ENCODE results near the gene CACNA1H.

Gene CACNA1H

DNA sequence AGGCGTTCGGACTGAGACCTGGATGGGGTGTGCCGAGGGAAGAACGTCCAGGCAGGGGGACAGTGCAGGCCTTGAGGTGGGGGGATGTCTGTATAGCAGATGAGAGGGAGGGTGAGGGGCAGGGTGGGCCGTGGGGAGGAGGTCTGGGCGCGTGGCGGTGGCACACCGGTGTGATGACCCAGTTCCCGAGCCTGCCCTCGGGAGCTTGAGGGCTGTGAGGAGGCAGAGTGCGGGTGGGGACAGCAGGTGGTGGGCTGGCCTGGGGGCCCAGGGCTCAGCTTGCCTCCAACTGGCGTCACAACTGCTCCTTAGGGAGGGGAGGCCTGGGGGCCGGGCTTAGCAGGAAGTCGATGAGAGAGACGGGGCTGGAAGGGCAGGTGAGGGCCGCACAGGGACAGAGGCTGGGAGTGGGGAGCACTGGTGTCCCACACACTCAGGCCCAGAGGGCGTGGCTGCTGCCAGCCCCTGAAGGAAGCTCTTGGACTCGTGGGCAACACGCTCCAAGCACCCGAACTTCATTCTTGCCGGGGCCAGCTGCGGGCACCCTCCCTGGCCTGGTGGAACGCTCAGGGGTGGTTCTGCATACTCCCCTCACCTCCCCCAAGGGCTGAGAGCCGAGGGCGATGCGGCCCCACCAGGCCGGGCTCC is 6.5 kb downstream of the CACNA1H start:
- no peak for DNase-seq

DNA sequence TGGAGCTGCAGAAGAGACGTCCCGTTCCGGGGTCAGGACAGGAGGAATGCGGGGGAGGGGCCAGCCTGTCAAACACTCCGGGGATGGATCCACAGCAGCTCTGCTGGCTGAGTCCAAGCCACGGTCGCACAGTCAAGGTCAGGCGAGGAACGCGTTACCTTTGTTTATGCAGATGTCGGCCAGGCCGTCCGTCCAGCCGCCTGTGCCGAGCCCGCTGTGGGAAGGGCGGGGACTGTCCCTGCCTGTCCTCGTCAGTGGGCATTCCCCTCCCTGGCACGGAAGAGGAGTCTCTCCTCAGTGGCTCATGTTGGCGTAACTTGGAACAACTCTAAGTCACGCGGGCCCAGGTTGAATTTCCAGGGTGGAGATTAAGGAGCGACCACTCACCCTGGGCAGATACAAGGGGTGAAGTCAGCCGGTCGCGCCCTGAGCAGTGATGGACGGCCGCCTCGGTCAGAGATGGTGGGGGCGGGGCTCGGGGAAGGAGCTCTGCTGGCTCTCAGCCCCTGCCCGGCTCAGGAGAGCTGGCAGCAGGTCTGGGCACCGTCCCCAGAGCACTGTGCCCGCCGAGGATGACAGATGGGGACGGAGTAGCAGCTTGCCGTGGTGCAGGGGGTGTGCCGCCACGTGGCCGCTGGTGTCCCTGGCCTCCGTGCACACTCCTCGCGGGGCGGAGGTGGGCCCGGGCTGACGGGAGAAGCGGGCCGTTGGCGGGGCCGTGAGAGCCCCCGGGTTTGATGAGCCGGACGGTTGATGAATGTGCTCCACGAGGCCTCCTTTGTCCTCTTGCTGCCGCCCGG is 7.3 kb downstream of the CACNA1H start:
- no peak for DNase-seq

DNA sequence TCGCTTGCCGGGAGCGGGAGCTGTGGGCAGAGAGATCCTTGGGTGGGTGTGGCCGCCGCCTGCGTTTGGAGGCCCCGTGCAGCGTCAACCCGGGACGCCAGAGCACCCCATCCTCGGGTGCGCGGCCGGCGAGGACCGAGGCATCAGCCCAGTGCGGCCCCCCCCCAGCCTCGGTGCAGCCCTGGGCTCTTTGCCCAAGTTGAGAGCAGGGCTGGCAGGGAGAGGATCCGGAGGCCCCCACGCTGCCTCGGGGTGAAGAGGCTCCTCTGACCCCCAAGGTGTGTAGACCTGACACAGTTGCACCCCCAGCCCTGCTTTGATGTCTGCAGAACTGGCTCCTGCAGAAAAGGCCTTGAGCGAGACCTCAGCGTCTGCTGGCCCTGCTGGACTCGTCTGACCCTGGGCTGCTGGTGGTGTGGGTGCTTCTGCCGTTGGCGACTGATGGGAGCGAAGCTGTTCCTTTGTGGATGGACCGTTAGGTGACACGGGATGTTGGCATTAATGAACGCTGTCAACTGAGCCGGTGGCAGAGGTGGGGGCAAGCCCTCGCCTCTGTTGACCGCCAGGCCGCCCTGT is 8.0 kb downstream of the CACNA1H start:
- DNase-seq = no peak

DNA sequence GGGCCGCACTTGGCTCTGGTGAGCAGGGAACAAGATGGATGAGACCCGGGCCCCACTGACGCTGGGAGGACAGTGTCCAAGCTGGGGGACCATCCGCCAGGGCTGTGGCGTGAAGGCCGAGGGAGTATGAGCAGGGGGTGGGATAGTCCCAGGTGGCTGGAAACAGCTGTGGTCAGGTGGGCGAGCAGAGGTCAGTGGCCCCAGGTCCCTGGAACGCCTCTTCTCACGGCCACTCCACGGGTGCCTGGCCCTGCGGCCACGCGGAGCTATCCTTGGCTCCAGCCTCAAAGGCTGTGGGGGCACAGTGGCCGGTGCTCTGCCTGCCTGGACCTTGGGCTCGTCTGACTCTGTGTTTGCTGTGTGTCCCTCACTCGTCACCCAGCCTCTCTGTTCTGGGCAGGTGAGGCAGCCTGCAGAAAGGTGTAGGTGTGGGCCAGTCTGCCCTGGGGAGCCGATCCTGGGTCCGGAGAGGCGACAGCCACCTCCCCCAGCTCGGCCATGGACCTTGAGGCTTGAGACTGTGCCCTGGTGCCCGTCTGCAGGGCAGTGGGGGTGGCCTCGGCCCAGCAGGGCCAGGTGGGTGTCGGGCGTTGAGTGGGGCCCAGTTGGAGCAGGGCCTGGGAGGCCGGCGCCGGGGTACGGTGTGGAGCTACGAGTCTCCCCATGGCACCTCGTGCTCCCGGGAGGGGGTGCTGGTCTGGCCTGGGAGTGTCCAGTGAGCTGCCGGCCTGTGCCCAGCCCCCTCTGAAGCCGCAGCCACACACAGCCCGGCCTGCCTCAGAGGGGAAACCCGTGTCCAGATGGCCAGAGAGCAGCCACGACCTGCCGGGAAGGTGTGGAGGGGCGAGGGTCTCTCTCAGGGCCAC is 10.0 kb downstream of the CACNA1H start:
- DNase-seq = no peak

DNA sequence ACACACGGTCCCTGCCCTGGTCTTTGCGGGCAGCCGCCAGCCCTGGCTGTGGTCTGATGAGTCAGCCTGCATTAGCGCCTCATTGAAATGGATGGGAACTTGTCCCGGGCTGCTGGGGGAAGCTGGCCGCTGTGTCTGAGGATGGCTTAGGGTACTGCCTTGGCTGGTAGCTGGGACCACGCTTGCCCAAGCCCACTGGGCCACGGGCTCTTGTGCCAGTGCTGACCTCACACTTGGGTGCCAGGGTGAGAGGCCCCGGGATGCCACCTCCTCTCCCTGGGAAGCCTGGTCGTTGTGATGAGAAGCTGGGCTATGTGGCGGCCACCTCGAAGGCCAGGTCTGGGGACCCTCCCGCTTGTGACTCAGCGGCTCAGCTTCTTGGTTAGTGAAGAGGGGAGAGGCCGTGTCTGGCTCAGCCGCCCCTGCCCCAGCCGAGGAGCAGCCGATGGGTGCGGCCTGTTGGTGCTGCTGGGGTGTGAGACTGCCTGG is 10.7 kb downstream of the CACNA1H start:
- DNase-seq = no peak

DNA sequence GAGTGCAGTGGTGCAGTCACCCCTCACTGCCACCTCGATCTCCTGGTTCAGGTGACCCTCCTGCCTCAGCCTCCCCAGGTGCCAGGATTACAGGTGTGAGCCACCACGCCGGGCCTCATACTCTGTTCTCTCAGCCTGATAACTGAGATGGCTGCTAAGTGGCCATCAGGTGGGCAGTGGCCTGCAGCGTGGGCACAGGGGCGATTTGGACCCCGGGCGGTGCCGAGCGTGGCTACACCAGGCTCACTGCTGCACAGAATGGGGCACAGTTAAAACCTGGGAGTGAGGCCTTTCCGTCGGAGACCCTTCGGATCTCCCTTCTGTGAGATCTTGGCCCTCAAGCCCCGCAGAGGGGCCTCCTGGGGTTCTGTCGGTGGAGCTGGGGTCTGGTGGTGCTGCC is 11.5 kb downstream of the CACNA1H start:
- no peak for DNase-seq

DNA sequence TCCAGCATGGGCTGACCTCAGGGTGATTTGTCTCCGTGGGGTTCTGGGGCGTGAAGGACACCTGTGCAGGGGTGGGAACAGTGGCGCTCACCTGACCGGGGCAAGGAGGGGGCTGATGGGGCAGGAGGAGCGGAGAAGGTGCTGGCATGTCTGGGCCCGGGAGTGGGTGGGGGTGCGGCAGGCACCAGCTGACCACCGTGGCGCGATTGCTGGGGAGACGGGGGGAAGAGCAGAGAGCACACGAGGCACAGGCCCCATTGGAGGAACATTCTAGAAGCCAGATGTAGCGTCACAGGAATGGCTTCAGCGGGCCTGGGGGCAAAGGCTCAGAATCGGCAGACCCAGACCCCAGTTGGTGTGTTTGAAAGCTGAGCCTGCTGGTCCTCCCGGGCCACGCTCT is 12.1 kb downstream of the CACNA1H start:
- DNase-seq = no peak

DNA sequence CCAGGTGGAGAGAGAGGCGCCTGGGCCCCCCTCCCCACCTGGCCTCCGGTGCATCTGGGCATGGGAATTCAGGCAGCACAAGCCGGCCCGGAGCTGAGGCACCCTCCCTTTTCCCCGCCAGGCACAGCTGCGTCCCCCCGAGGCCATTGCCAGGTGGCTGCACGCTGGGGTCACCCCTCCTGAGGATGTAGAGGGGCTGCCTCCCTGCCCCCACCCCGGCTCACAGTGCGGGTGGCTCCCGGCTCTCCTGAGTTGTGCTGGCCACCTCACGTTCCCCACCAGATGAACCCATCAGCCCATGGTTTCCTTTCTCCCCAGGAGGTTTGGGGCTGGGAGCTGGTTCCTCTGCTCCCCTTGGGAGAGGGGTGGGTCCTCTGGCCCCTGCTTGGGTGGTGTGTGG is 12.6 kb downstream of the CACNA1H start:
- no peak for DNase-seq

DNA sequence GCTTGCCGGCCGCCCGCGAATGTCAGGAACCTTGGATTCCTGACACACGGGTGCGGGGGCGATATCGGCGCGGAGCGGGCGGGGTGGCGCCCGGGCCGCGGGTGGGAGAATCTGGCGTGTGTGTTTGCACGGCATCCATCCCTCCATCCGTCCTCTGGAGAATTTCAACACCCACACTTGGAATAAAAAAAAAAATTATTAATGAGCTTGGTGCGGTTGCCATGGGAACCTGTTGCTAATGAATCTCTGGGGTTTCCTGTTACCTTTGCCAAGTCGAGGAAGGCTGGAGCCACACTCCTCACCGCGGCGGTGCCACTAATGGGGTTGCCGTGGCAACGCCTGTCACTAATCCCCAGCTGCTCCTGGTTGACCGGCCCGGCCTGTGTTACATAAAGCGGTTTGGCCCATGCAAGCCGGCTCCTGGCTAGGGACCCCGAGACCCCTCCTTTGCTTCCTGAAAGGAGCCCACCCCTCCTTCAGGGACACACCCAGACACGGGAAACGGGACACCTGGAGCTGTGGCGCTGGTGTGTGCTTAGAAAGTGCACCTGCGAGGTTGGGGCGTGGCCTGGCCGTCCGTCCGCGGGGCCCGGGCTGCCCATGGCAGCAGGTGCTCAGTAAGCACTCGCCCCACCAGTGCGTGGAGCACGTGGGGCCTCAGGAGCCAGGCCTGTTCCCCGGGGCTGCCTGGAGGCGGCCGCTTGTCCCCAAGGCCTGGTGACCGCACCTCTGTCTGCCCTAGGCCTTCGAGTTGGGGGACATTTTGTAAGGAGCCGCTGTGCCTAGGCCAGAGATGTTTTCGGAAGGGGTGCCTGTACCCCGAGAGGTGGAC is 14.6 kb downstream of the CACNA1H start:
- no peak for DNase-seq

DNA sequence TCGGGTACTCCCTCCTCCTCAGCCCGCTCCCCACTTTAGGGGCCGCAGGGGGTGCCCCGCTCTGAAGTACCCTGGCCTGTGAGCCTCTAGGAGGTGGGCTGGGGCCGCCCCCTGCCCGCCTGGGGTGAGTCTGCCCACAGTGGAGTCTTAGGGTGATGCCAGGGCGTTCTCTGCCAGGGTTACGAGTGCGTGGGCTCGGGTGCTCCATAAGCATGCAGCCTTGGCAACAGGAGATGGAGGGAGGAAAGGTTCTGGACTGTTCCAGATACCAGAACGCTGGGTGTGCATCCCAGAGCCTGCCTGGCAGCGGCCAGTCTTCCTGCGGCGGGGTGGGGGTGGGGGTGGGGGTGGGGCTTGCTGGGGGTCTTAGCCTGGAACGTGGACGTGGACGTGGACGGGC is 15.9 kb downstream of the CACNA1H start:
- DNase-seq = no peak

DNA sequence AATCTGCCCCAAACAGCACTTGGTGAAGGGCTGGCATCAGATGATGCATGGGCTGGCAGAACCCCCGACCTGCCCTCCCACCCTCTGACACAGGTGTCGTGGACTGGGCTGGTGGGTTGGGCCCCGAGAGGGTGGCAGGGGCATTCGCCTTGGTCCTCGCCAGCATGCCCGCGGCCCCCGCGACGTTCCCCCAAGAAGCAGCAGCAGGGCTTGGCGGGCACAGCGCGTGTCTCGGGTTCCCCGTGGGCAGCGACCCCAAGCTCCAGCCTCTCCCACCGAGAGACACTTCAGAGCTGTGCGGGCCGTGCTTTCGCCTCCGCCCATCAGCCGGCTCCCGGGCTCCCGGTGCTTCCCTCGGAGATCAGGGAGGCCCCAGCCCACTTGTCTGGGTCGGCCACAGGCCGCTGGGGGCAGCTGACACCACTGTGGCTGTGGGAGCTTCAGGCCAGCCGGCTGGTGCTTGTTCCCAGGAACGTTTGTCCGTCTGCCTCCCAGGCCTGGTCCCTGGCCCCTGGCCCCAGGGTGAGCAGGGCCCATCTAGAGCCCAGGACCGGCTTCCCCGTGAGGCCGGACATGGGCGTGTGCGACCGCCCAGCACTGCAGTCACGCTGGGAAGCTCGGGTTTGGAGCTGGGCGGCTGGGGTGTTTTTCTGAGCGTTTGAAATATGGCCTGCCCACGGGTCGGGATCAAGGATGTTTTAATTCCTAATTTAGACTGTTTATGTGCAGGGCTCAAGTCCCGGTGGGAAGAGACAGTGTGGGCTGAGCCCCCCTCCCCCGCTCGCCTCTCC is 16.6 kb downstream of the CACNA1H start:
- DNase-seq = no peak

DNA sequence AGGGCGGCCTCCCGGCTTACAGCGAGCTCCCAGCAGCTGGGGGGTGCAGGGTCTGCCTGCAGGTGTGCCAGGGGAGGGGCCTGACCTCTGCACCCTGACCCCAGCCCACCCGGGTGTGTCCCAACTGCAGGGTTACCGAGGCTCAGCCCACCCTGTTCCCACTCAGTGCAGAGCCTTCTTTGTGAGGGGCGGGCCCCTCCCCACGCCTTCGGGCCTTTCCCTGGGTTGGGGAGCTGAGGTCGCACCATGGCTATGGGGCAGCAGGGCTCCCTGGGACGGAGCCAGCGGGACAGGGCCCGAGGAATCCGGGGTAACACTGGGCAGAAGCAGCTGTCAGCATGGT is 17.1 kb downstream of the CACNA1H start:
- no peak for DNase-seq

DNA sequence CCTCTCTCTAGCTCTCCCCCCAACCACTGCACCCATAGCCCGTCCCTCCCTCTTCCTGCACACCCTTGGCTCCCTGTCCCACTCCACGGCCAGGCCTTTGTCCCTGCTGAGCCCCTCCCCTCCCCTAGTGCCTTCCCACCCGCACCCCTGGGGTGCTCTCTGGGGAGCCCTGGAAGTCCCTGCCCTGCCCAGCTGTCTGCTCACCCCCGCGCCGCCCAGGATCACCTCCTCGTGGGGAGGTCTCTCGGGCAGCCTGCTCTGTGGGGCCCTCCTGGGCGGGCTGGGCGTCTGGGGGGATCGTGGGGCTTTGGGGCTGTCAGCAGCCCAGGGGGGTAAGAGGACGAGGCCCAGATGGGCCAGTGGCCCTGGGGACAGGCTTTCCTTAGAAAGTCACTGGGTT is 18.1 kb downstream of the CACNA1H start:
- DNase-seq = no peak

DNA sequence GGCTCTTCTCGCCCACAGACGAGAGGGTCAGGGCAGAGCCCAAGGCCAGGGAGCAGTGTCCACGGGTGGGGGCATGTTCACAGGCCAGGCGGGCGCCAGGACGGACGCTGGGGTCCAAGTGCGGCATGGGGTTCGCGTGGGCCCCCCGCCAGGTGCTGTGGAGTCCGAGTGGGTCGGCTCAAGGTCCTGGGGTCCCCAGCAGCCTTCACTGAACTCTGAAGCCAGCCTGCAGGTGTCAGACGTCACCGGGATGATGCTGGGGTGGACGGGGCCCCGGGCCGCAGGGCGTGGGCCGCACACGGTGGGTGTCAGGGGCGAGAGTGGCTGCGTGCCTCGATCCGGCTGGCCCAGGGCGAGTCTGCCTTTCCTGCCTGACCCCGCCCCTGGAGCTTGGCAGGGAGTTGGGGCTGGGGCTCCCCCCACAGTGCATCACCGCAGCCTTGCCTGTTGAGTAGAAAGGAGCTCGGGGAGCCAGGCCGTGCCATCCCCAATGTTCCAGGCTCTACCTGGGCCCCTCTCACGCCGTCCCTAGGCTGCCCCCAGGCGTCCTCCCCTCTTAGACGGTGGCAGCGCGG is 19.0 kb downstream of the CACNA1H start:
- DNase-seq = no peak

DNA sequence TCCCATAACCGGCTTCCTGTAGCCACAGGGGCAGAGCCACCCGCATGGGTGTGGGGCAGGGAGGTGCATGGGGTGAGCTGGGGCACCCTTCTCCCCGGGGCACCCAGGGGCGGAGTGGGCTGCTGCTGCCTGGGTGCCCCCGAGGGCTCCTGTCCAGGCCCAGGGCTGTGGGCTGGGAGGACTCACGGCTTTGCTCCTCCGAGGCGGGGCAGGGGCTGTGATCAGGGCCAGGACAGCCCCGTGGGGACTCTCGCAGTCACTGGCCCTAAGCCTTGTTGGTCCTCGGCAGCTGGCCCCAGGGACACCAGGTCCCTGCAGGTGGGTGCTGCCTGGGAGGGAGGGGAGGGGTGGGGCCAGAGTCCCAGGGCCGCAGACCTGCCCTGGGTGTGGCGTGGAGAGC is 19.7 kb downstream of the CACNA1H start:
- no peak for DNase-seq

DNA sequence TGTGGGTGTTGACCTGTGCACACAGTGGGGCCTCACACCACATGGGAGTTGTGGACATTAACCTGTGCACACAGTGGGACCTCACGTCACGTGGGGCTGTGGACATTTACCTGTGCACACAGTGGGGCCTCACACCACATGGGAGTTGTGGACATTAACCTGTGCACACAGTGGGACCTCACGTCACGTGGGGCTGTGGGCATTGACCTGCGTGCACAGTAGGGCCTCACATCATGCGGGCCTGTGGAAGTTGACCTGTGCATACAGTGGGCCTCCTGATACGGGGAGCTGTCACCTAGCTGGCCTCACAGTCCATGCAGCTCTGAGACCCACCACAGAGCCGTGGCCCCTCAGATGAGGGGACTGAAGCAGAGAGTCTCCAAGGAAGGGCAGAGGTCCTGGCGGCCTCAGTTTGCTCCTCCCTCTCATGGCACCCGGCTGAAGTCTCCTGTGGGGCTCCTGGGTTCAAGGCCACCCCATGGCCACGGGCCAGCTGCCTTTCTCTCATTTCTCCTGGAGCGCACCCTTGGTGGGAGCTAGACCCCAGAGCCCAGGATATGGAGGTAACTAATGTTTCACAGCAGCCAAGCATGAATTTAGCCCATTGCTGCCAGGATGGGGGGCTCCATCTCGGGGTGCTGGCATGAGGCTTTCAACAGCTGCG is 21.0 kb downstream of the CACNA1H start:
- no peak for DNase-seq

DNA sequence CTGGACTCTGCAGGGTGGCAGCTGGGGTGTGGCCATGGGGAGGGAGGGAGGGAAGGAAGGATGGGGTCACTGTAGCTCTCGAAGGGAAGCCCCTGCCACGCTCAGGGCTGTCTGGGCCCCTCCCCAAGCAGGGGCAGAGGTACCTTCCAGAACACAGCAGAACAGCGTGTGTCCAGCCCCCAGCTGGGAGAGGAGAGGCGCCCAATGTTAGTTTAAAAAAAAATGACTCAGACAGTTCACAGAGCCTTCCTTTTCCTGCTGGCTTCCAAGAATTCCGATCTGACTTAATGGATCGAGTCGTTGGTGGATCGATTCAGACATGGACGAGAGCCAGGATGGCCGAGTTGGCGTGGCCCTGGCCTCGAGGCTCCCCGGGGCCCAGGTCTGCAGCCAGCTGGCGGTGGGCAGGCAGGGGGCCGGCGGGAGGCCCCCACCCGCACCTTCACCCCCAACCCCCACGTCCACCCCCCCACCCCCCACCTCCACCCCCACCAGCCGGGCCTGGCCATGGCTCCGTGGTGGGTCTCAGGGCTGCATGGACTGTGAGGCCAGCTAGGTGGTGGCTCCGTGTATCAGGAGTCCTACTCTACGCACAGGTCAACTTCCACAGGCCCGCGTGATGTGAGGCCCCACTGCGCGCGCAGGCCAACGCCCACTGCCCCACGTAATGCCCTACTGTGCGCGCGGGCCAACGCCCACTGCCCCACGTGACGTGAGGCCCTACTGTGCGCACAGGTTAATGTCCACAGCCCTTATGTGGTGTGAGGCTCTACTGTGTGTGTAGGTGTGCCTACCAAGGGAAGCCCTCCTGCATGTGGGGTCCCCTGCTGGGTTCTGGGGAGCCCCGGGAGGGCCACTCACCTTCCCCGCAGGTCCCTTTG is 21.8 kb downstream of the CACNA1H start:
- no peak for DNase-seq

DNA sequence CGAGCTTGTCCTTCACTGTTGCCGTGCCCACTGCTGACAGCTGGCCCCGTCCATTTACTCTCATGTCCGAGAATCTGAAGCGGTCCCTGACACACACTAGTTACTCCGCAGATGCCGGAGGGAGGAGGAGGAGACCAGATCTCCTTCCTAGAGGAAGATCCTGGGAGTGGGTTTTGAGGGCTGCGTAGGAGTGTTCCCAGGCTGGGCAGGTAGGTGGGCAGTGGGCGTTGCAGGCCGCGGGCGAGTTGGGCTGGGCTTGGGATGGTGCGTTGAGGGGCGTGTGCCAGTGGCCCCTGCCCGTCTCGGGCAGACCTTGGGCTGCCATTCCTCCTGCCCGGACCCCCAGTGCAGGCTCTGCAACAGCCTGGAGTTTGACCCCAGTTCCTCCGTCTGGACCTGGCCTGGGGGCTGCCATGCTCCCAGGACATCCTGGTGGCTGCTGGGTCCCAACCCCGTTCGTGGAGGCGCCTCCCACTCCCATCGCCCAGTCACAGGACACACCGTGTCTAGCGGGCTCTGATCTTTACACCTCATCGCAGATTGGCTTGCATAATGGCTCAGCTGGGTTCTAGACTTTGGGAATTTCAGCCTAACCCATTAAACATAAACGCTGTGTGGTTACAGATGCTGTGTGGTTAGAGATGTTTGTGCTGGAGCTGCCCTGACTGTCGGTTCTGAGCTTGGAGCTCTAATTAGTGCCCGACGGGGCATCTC is 22.8 kb downstream of the CACNA1H start:
- DNase-seq = no peak
